Measurements from ENCODE around the gene PDE4B. TPM values are rescaled to one million over a fixed set of nuclear protein-coding genes. Genes with fewer than 3 reads are reported as not detected.

Gene PDE4B
- total RNA-seq, 1 donor, result 2.3 TPM

GRCh38 chr1:66281808-66282207, 489.1 kb downstream of the PDE4B start:
- no peak for TF ChIP-seq CTCF (IDR thresholded peaks at IDR 0.05; ENCODE audit: insufficient read depth, low read length)
- no peak overlapping the region for H3K4me3 ChIP-seq (ENCODE audit: low read depth, low read length)
- DNase-seq (ENCODE audit: low read depth), result no peak

- peak; percentile 2 for TF ChIP-seq CTCF (IDR thresholded peaks at IDR 0.05; ENCODE audit: insufficient read depth, low read length)
- peak; percentile 94 for DNase-seq (ENCODE audit: low read depth)
- no peak overlapping the region for H3K4me3 ChIP-seq (ENCODE audit: low read depth, low read length)
Observed at GRCh38 chr1:66282343-66282852, 489.7 kb downstream of the PDE4B start.

GRCh38 chr1:66282891-66283621, 490.4 kb downstream of the PDE4B start:
- H3K4me3 ChIP-seq (ENCODE audit: low read depth, low read length), result no peak overlapping the region
- peak; percentile 54 for DNase-seq (ENCODE audit: low read depth)

GRCh38 chr1:66283622-66284041, 490.9 kb downstream of the PDE4B start:
- no peak for TF ChIP-seq CTCF (IDR thresholded peaks at IDR 0.05; ENCODE audit: insufficient read depth, low read length)
- DNase-seq (ENCODE audit: low read depth), result no peak
- H3K4me3 ChIP-seq (ENCODE audit: low read depth, low read length), result no peak overlapping the region

More at GRCh38 chr1:66282891-66283621, 490.4 kb downstream of the PDE4B start:
- no peak for TF ChIP-seq CTCF (IDR thresholded peaks at IDR 0.05; ENCODE audit: insufficient read depth, low read length)

GRCh38 chr1:66284746-66285145, 492.1 kb downstream of the PDE4B start:
- DNase-seq (ENCODE audit: low read depth), result no peak
- no peak for TF ChIP-seq CTCF (IDR thresholded peaks at IDR 0.05; ENCODE audit: insufficient read depth, low read length)
- no peak overlapping the region for H3K4me3 ChIP-seq (ENCODE audit: low read depth, low read length)

GRCh38 chr1:66285618-66286270, 493.0 kb downstream of the PDE4B start:
- DNase-seq (ENCODE audit: low read depth), result no peak
- no peak for TF ChIP-seq CTCF (IDR thresholded peaks at IDR 0.05; ENCODE audit: insufficient read depth, low read length)
- no peak overlapping the region for H3K4me3 ChIP-seq (ENCODE audit: low read depth, low read length)
